GM19468 (cell line): ENCODE data around the gene GFRA1.
"Not testable (repeated sequence)": the region's sequence is repeated elsewhere in the genome, so short reads cannot be mapped to it uniquely, and the experiment has no call there.

Source experiments
- ATAC-seq: cut with Tn5 transposase; IDR thresholded peaks from one replicate; pipeline ENCODE4 v1.9.1; 2021; ENCODE audit warnings: mild to moderate bottlenecking, moderate library complexity, moderate number of reproducible peaks; ENCODE audit not compliant: unreplicated experiment; ENCODE audit errors: extremely low read depth

The GFRA1 gene

GRCh38 chr10:116168329-116168728 is 104.7 kb downstream of the GFRA1 start:
- no peak for ATAC-seq

- ATAC-seq = not testable (repeated sequence)
Measured at GRCh38 chr10:116165941-116166340, 107.1 kb downstream of the GFRA1 start.

GRCh38 chr10:116164291-116164690 is 108.7 kb downstream of the GFRA1 start:
- no peak for ATAC-seq

- ATAC-seq = no peak
Measured at GRCh38 chr10:116163333-116164131, 109.5 kb downstream of the GFRA1 start.

GRCh38 chr10:116162851-116163250 is 110.2 kb downstream of the GFRA1 start:
- ATAC-seq = no peak

- ATAC-seq = no peak
Measured at GRCh38 chr10:116160271-116160670, 112.7 kb downstream of the GFRA1 start.

GRCh38 chr10:116159197-116159596 is 113.8 kb downstream of the GFRA1 start:
- ATAC-seq = no peak

- ATAC-seq = no peak
Measured at GRCh38 chr10:116158036-116158435, 115.0 kb downstream of the GFRA1 start.

- ATAC-seq = no peak
Measured at GRCh38 chr10:116157485-116157884, 115.5 kb downstream of the GFRA1 start.

- no peak for ATAC-seq
Measured at GRCh38 chr10:116156819-116157218, 116.2 kb downstream of the GFRA1 start.

GRCh38 chr10:116155191-116155590 is 117.8 kb downstream of the GFRA1 start:
- no peak for ATAC-seq

GRCh38 chr10:116154651-116155050 is 118.4 kb downstream of the GFRA1 start:
- no peak for ATAC-seq

GRCh38 chr10:116151076-116151475 is 121.9 kb downstream of the GFRA1 start:
- no peak for ATAC-seq

GRCh38 chr10:116150606-116151005 is 122.4 kb downstream of the GFRA1 start:
- ATAC-seq = no peak

- no peak for ATAC-seq
Measured at GRCh38 chr10:116147147-116147905, 125.7 kb downstream of the GFRA1 start.

GRCh38 chr10:116146372-116147140 is 126.5 kb downstream of the GFRA1 start:
- ATAC-seq = no peak

- no peak for ATAC-seq
Measured at GRCh38 chr10:116143673-116144222, 129.3 kb downstream of the GFRA1 start.

- no peak for ATAC-seq
Measured at GRCh38 chr10:116141855-116142254, 131.2 kb downstream of the GFRA1 start.

- ATAC-seq = no peak
Measured at GRCh38 chr10:116141246-116141645, 131.8 kb downstream of the GFRA1 start.

- no peak for ATAC-seq
Measured at GRCh38 chr10:116139886-116140285, 133.1 kb downstream of the GFRA1 start.
